ENCODE measurements around the gene CLTB. TPM values are rescaled to one million over a fixed set of nuclear protein-coding genes. Genes with fewer than 3 reads are reported as not detected.
A peak's percentile ranks its signal among the peaks of the same experiment; 100 is the strongest.

CLTB gene
- polyA plus RNA-seq, 1 of the 3 experiments (the other 2 are of a cell fraction) = 91.2 TPM

GRCh38 chr5:176458904-176459561, 42.7 kb upstream of the CLTB start:
- Histone ChIP-seq H4K20me1 (ENCODE audit: insufficient read depth) (peaks cover 70% of the 10 kb centered on the region), H3K27ac (ENCODE audit: low read depth in 2 of 2, low read length in 1 of 2) (peak overlapping the region in 1 of 2 experiments; percentile 28; a peak in 2 of 4 replicates), H3K9me3 (no peaks in the 10 kb centered on the region), H3F3A (replicated peaks; ENCODE audit: insufficient read depth) (peaks cover 10% of the 10 kb centered on the region), H3K4me2 (no peak overlapping the region), H3K27me3 (ENCODE audit: insufficient read depth) (no peaks in the 10 kb centered on the region), H3K4me1 (ENCODE audit: control insufficient read depth in 1 of 2, insufficient read depth in 2 of 2, low read depth in 1 of 2, low read length in 1 of 2) (no peaks in the 10 kb centered on the region), H2AFZ (ENCODE audit: low read depth) (no peak overlapping the region), H3K4me3 (ENCODE audit: low read depth in 2 of 2, low read length in 1 of 2) (no peak overlapping the region), H3K36me3 (replicated peaks in 1 of 2; ENCODE audit: control insufficient read depth in 1 of 2, insufficient read depth in 2 of 2, low read length in 1 of 2) (peaks cover 0 to 8% of the 10 kb centered on the region in 2 experiments), H3K79me2 (ENCODE audit: insufficient read depth) (peaks cover 98% of the 10 kb centered on the region), H3K9me2 (no peaks in the 10 kb centered on the region), H3K9ac (no peak overlapping the region)
- no peak for DNase-seq
- POLR2A ChIA-PET = interaction anchor here (0.6 kb wide), 1 partner anchor 76 kb away, joined by 8 read pairs; no protein-coding TSS in a partner anchor
- 92% methylated on average over 3 of the region's 3 CpGs for WGBS (ENCODE audit: low lambda C conversion rate)
- TF ChIP-seq USF2 (IDR thresholded peaks at IDR 0.05; ENCODE audit: borderline replicate concordance, low read depth, low read length) (no peak), TEAD4 (IDR thresholded peaks at IDR 0.05; ENCODE audit: borderline replicate concordance, insufficient read depth) (no peak), POLR2AphosphoS5 (IDR thresholded peaks at IDR 0.05; ENCODE audit: low read depth, low read length) (no peak), NFIC (IDR thresholded peaks at IDR 0.05; ENCODE audit: borderline replicate concordance) (no peak), MXI1 (IDR thresholded peaks at IDR 0.05; ENCODE audit: low read depth, low read length) (no peak), JUND (IDR thresholded peaks at IDR 0.05) (no peak), RAD21 (IDR thresholded peaks at IDR 0.05; ENCODE audit: low read length) (no peak), TCF12 (IDR thresholded peaks at IDR 0.05) (no peak), MAX (IDR thresholded peaks at IDR 0.05; ENCODE audit: low read depth) (no peak), GATA2 (CRISPR knock-in tag; IDR thresholded peaks at IDR 0.05) (no peak), CHD2 (IDR thresholded peaks at IDR 0.05; ENCODE audit: low read length, partially characterized antibody) (no peak), ZBTB33 (IDR thresholded peaks at IDR 0.05; ENCODE audit: borderline replicate concordance, low read depth) (no peak), TAF1 (IDR thresholded peaks at IDR 0.05; ENCODE audit: borderline replicate concordance, low read depth, low read length) (no peak), FOXJ3 (CRISPR knock-in tag; IDR thresholded peaks at IDR 0.05) (no peak), YY1 (IDR thresholded peaks at IDR 0.05; ENCODE audit: low read depth) (no peak), PBX3 (IDR thresholded peaks at IDR 0.05) (no peak), RCOR1 (IDR thresholded peaks at IDR 0.05; ENCODE audit: low read length) (no peak)
- CTCF ChIA-PET = interaction anchor here (1.6 kb wide), 1 partner anchor 10 kb away, joined by 9 read pairs; the partner anchor contains the start of gene FAF2
